Erythroblast (primary cell): Measurements from ENCODE around the gene CACNA1I.

Source experiments
- GATA1 ChIP-seq: IDR thresholded peaks from 2 replicates; pipeline ENCODE4 v1.6.1; 2011; ENCODE audit warnings: low read depth, mild to moderate bottlenecking, control low read depth, low read length, moderate library complexity
- POLR2A ChIP-seq: IDR thresholded peaks from 2 replicates; pipeline ENCODE4 v1.6.1; 2011; ENCODE audit warnings: mild to moderate bottlenecking, low read length

GRCh38 chr22:39719559-39720450 is 149.3 kb downstream of the CACNA1I start:
- TF ChIP-seq POLR2A (no peak), GATA1 (no peak)
